ENCODE data around the gene CD200R1L. TPM values are rescaled to one million over a fixed set of nuclear protein-coding genes. Genes with fewer than 3 reads are reported as not detected.

CD200R1L gene
- total and polyA plus RNA-seq, 2 of the 4 experiments (the other 2 are of a cell fraction): not detected

DNA sequence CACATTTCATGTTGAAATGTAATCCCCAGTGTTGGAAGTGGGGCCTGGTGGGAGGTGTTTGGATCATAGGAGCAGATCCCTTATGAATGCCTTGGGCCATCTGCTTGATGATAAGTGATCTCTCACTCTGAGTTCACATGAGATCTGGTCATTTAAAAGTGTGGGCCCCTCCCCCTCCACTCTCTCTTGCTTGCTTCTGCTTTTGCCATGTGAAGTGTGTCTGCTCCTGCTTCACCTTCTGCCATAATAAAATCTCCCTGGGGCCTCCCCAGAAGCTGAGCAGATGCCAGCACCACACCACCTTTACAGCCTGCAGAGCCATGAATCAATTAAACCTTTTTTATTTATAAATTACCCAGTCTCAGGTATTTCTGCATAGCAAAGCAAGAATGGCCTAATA, 14.2 kb upstream of the CD200R1L start:
- Histone ChIP-seq H2BK5ac (ENCODE audit: low read depth, low read length, poor library complexity, severe bottlenecking) (no peak overlapping the region), H2BK20ac (ENCODE audit: low read depth, low read length) (no peak overlapping the region), H3K23ac (ENCODE audit: low read depth, low read length) (no peak overlapping the region), H2BK120ac (ENCODE audit: low read depth, low read length) (no peak overlapping the region), H2AK9ac (replicated peaks; ENCODE audit: low read depth, low read length, poor library complexity) (no peak overlapping the region), H4K5ac (ENCODE audit: low read depth, low read length) (no peak overlapping the region), H4K20me1 (ENCODE audit: insufficient read depth, low read length) (no peaks in the 10 kb centered on the region), H3K79me1 (ENCODE audit: low read depth in 1 of 2, low read length in 2 of 2) (no peaks in the 10 kb centered on the region), H2BK15ac (ENCODE audit: low read depth, low read length) (no peak overlapping the region), H3K9me3 (ENCODE audit: control insufficient read depth, insufficient read depth, low read length) (0 out of 2 replicates have a peak, but pooled peaks cover 2% of the 10 kb centered on the region), H3K4me1 (ENCODE audit: control insufficient read depth, insufficient read depth, low read length) (no peaks in the 10 kb centered on the region), H3K4me2 (ENCODE audit: low read depth, low read length) (no peak overlapping the region), H3K9me1 (ENCODE audit: insufficient read depth, low read length) (no peaks in the 10 kb centered on the region), H3K27me3 (ENCODE audit: control insufficient read depth, insufficient read depth, low read length) (no peaks in the 10 kb centered on the region), H4K91ac (ENCODE audit: insufficient read depth, low read depth, low read length) (no peak overlapping the region), H3K18ac (ENCODE audit: low read depth, low read length) (no peak overlapping the region), H3K14ac (replicated peaks; ENCODE audit: low read depth, low read length) (no peak overlapping the region), H2AK5ac (ENCODE audit: low read depth, low read length) (no peak overlapping the region), H3K9ac (ENCODE audit: low read depth, low read length) (no peak overlapping the region), H2AFZ (replicated peaks; ENCODE audit: low read length, poor library complexity) (no peak overlapping the region), H3K56ac (ENCODE audit: extremely low read depth, insufficient read depth, low read length) (no peak overlapping the region), H3K4me3 (ENCODE audit: insufficient read depth, low read depth, low read length) (no peak overlapping the region), H3K4ac (ENCODE audit: low read depth, low read length) (no peak overlapping the region), H3K27ac (ENCODE audit: insufficient read depth, low read length) (no peak overlapping the region), H4K8ac (ENCODE audit: low read depth in 2 of 2, low read length in 2 of 2) (no peak overlapping the region), H3K36me3 (ENCODE audit: control insufficient read depth, insufficient read depth, low read length) (no peaks in the 10 kb centered on the region)
- in situ Hi-C loops (cut with MboI; ENCODE audit: low sequenced_read_pairs): no loop called here
- intact Hi-C loops (cut with micrococcal nuclease): no loop called here
- dilution Hi-C loops (cut with HindIII; ENCODE audit: low sequenced_read_pairs, unreplicated experiment): no loop called here
- BruUV-seq (replicated peaks): no TSS peak
- DNase-seq: no peak
- TF ChIP-seq MAFK (IDR thresholded peaks at IDR 0.05; ENCODE audit: low read depth, low read length) (no peak), RFX5 (IDR thresholded peaks at IDR 0.05; ENCODE audit: low read depth, low read length) (no peak), CEBPB (IDR thresholded peaks at IDR 0.05; ENCODE audit: low read depth, low read length) (no peak), MAZ (IDR thresholded peaks at IDR 0.05; ENCODE audit: borderline replicate concordance, low read depth, low read length) (no peak), SMC3 (IDR thresholded peaks at IDR 0.05; ENCODE audit: low read depth, low read length) (no peak), MXI1 (IDR thresholded peaks at IDR 0.05; ENCODE audit: borderline replicate concordance, low read depth, low read length) (no peak), USF2 (IDR thresholded peaks at IDR 0.05; ENCODE audit: low read depth, low read length) (no peak), BHLHE40 (IDR thresholded peaks at IDR 0.05; ENCODE audit: low read depth, low read length) (no peak), NFE2L2 (IDR thresholded peaks at IDR 0.05; ENCODE audit: low read depth, low read length) (no peak), RAD21 (IDR thresholded peaks at IDR 0.05; ENCODE audit: low read length) (no peak), POLR2A (IDR thresholded peaks at IDR 0.05; ENCODE audit: low read depth, low read length) (no peak), RCOR1 (IDR thresholded peaks at IDR 0.05; ENCODE audit: insufficient replicate concordance, low read length) (no peak), FOS (IDR thresholded peaks at IDR 0.05; ENCODE audit: low read depth, low read length) (no peak), CHD1 (IDR thresholded peaks at IDR 0.05; ENCODE audit: low read depth, low read length) (no peak)
- TF ChIP-seq, protein P1, sequence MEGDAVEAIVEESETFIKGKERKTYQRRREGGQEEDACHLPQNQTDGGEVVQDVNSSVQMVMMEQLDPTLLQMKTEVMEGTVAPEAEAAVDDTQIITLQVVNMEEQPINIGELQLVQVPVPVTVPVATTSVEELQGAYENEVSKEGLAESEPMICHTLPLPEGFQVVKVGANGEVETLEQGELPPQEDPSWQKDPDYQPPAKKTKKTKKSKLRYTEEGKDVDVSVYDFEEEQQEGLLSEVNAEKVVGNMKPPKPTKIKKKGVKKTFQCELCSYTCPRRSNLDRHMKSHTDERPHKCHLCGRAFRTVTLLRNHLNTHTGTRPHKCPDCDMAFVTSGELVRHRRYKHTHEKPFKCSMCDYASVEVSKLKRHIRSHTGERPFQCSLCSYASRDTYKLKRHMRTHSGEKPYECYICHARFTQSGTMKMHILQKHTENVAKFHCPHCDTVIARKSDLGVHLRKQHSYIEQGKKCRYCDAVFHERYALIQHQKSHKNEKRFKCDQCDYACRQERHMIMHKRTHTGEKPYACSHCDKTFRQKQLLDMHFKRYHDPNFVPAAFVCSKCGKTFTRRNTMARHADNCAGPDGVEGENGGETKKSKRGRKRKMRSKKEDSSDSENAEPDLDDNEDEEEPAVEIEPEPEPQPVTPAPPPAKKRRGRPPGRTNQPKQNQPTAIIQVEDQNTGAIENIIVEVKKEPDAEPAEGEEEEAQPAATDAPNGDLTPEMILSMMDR (conservative IDR thresholded peaks at IDR 0.05; ENCODE audit: low read depth, low read length): no peak
- TF ChIP-seq, protein P2, sequence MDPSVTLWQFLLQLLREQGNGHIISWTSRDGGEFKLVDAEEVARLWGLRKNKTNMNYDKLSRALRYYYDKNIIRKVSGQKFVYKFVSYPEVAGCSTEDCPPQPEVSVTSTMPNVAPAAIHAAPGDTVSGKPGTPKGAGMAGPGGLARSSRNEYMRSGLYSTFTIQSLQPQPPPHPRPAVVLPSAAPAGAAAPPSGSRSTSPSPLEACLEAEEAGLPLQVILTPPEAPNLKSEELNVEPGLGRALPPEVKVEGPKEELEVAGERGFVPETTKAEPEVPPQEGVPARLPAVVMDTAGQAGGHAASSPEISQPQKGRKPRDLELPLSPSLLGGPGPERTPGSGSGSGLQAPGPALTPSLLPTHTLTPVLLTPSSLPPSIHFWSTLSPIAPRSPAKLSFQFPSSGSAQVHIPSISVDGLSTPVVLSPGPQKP (IDR thresholded peaks at IDR 0.05; ENCODE audit: borderline replicate concordance, low read depth, low read length): no peak
- CTCF ChIA-PET: no interaction called here
- POLR2A ChIA-PET (ENCODE audit: unreplicated experiment): no interaction called here
- no peak for ATAC-seq (ENCODE audit: low read depth)
